ENCODE results near the gene GSTM4.

DNA sequence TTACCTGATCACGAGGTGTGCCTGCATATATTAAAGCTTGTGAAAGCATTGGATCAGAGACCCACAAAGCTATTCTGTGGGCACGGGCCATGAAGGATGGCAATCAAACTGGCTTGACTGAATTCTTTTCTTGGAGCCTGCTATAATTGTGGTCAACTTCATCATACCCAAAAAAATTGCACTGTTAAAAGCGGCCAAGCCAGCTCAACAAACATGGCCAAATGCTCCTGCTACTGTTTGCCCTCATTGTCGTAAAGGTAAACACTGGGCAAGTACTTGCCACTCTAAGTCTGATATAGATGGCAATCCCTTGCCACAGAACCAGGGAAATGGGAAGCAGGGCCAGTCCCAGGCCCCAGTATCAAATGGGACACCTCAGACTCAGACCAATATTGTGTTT is 49.5 kb downstream of the GSTM4 start:
- TF ChIP-seq POLR2A (IDR thresholded peaks at IDR 0.05) (no peak), POLR2AphosphoS5 (IDR thresholded peaks at IDR 0.05) (peak in 2 of 3 donors; percentile 38 to 42)
- TF ChIP-seq, protein P1, sequence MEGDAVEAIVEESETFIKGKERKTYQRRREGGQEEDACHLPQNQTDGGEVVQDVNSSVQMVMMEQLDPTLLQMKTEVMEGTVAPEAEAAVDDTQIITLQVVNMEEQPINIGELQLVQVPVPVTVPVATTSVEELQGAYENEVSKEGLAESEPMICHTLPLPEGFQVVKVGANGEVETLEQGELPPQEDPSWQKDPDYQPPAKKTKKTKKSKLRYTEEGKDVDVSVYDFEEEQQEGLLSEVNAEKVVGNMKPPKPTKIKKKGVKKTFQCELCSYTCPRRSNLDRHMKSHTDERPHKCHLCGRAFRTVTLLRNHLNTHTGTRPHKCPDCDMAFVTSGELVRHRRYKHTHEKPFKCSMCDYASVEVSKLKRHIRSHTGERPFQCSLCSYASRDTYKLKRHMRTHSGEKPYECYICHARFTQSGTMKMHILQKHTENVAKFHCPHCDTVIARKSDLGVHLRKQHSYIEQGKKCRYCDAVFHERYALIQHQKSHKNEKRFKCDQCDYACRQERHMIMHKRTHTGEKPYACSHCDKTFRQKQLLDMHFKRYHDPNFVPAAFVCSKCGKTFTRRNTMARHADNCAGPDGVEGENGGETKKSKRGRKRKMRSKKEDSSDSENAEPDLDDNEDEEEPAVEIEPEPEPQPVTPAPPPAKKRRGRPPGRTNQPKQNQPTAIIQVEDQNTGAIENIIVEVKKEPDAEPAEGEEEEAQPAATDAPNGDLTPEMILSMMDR (IDR thresholded peaks at IDR 0.05) = no peak

Data from stomach (tissue), 4 donors.